Measurements from ENCODE around the gene ABHD12. TPM values are rescaled to one million over a fixed set of nuclear protein-coding genes. Genes with fewer than 3 reads are reported as not detected.
A peak's percentile ranks its signal among the peaks of the same experiment; 100 is the strongest.

ABHD12 gene
- total and polyA plus RNA-seq, 3 experiments from 2014 or later = 27.3 to 35.0 (median 27.6) TPM

GRCh38 chr20:25288291-25289181, 102.1 kb downstream of the ABHD12 start:
- Histone ChIP-seq H3K27ac (ENCODE audit: low read depth, low read length) (no peak overlapping the region), H3K36me3 (ENCODE audit: insufficient read depth, low read length) (no peaks in the 10 kb centered on the region), H3K4me1 (ENCODE audit: insufficient read depth, low read length) (no peaks in the 10 kb centered on the region), H3K27me3 (ENCODE audit: insufficient read depth, low read length, poor library complexity, severe bottlenecking) (no peaks in the 10 kb centered on the region), H3K4me3 (ENCODE audit: low read length) (no peak overlapping the region), H3K9me3 (ENCODE audit: low read length) (no peaks in the 10 kb centered on the region)
- POLR2A ChIA-PET = no interaction called here
- Mint-ChIP-seq H3K27ac (peak overlapping the region in 1 of 8 donors; percentile 84), H3K27me3 (no peaks in the 10 kb centered on the region), H3K4me3 (no peak overlapping the region), H3K4me1 (peaks cover 0 to 2% (median 0%) of the 10 kb centered on the region in 3 donors), H3K36me3 (peaks cover 7 to 81% (median 10%) of the 10 kb centered on the region in 3 donors), H3K9me3 (no peaks in the 10 kb centered on the region)
- CTCF ChIA-PET = no interaction called here
- no peak for DNase-seq

- Mint-ChIP-seq H3K36me3 (peaks cover 7 to 81% (median 10%) of the 10 kb centered on the region in 3 donors), H3K4me1 (no peaks in the 10 kb centered on the region), H3K9me3 (no peaks in the 10 kb centered on the region), H3K27ac (peak overlapping the region in 2 of 8 donors; percentile 36 to 47), H3K4me3 (no peak overlapping the region), H3K27me3 (no peaks in the 10 kb centered on the region)
- no peak overlapping the region for H3K27ac ChIP-seq (ENCODE audit: low read depth, low read length)
- no peak overlapping the region for H3K4me3 ChIP-seq (ENCODE audit: low read length)
- no peaks in the 10 kb centered on the region for H3K27me3 ChIP-seq (ENCODE audit: insufficient read depth, low read length, poor library complexity, severe bottlenecking)
- H3K9me3 ChIP-seq (ENCODE audit: low read length) = no peaks in the 10 kb centered on the region
- CTCF ChIA-PET = no interaction called here
- peak in 1 of 5 donors; percentile 30 for DNase-seq
- H3K36me3 ChIP-seq (ENCODE audit: insufficient read depth, low read length) = no peaks in the 10 kb centered on the region
- H3K4me1 ChIP-seq (ENCODE audit: insufficient read depth, low read length) = no peaks in the 10 kb centered on the region
- POLR2A ChIA-PET = no interaction called here
Measured at GRCh38 chr20:25287631-25288290, 102.9 kb downstream of the ABHD12 start.

GRCh38 chr20:25286917-25287316, 103.7 kb downstream of the ABHD12 start:
- Mint-ChIP-seq H3K27me3 (no peaks in the 10 kb centered on the region), H3K4me3 (no peak overlapping the region), H3K4me1 (no peaks in the 10 kb centered on the region), H3K36me3 (peaks cover 7 to 86% (median 10%) of the 10 kb centered on the region in 3 donors), H3K9me3 (no peaks in the 10 kb centered on the region), H3K27ac (peak overlapping the region in 3 of 8 donors; percentile 17 to 58 (median 57))
- CTCF ChIA-PET = no interaction called here
- DNase-seq = peak in 1 of 5 donors; percentile 35
- H3K4me1 ChIP-seq (ENCODE audit: insufficient read depth, low read length) = no peaks in the 10 kb centered on the region
- no peak overlapping the region for H3K27ac ChIP-seq (ENCODE audit: low read depth, low read length)
- H3K27me3 ChIP-seq (ENCODE audit: insufficient read depth, low read length, poor library complexity, severe bottlenecking) = no peaks in the 10 kb centered on the region
- no peak overlapping the region for H3K4me3 ChIP-seq (ENCODE audit: low read length)
- POLR2A ChIA-PET = no interaction called here
- no peaks in the 10 kb centered on the region for H3K36me3 ChIP-seq (ENCODE audit: insufficient read depth, low read length)
- no peaks in the 10 kb centered on the region for H3K9me3 ChIP-seq (ENCODE audit: low read length)

DNA sequence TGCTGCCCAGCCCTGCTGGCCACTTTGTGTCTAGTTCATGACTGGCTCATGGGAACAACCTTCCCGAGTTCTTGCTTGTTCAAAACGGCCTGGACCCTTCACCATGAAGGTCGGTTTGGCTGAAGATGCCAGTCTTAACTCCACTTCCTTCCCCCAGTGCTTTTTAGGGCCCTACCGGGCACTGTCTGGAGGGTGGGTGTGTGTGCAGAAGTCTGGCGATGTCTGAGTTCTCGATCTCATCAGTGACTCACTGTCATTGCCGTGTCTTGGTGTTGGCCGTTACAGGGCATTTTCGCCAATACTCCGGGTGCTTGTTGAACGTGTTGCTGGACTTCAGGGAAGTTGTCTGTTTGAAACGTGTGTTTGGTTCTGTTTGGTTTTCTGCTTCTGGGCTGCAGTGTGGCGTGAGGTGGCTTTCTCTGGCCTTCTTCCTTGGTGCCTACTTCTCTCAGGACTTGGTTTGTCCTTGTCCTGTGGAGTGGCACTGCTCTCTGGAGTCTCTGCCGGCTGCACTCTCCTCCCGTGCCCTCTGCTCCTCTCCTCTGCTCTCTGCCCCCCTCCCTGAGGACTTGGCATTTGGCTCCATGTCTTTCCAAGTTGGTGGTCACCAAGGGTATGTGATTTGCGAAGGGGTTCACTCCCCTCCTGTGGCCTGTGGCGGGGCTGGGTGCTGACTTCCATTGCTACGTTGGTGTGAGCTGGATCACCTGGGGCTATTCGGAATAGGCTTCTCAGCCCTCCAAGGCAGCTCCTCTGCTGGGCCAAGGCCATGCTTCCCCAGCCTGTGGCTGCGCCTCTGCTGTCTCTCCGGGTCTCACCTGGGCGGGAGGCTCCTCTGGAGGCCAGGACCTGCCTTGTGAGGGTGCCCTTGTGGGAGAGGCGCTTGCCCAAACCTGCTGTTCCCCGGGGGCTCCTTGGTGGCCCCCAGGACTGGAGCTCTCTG, 104.5 kb downstream of the ABHD12 start:
- no peak overlapping the region for H3K27ac ChIP-seq (ENCODE audit: low read depth, low read length)
- no peaks in the 10 kb centered on the region for H3K36me3 ChIP-seq (ENCODE audit: insufficient read depth, low read length)
- Mint-ChIP-seq H3K4me1 (no peaks in the 10 kb centered on the region), H3K9me3 (no peaks in the 10 kb centered on the region), H3K4me3 (no peak overlapping the region), H3K27me3 (no peaks in the 10 kb centered on the region), H3K27ac (peak overlapping the region in 4 of 8 donors; percentile 4 to 85 (median 46)), H3K36me3 (peaks cover 7 to 84% (median 10%) of the 10 kb centered on the region in 3 donors)
- POLR2A ChIA-PET = no interaction called here
- H3K4me3 ChIP-seq (ENCODE audit: low read length) = no peak overlapping the region
- DNase-seq = peak in 1 of 5 donors; percentile 29
- CTCF ChIA-PET = no interaction called here
- H3K27me3 ChIP-seq (ENCODE audit: insufficient read depth, low read length, poor library complexity, severe bottlenecking) = no peaks in the 10 kb centered on the region
- no peaks in the 10 kb centered on the region for H3K4me1 ChIP-seq (ENCODE audit: insufficient read depth, low read length)
- H3K9me3 ChIP-seq (ENCODE audit: low read length) = no peaks in the 10 kb centered on the region

DNA sequence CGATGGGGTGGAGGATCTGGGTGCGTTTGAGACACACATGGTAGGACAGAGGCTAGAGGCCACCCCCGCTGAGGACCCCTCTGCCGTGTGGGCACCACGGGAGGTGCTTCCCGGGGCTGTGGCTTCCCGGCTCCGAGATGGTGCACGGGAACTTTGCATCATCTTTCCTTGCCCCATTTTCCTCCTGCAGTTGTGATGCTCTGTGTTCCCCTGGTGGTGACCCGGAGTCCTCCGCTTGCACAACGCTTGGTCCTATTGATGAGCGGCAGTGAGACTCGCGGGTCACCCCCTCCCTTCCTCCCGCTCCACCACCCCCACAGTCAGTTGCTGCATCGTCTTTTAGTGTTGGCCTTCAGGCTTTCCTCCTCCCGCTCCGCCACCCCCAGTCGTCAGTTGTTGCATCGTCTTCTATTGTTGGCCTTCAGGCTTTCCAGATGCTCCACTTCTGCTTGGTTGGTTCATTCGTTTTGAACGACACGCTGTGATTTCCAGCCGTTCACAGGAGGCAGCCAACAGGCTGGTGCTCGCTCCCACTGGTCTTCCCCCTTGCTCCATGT, 105.5 kb downstream of the ABHD12 start:
- Mint-ChIP-seq H3K4me1 (no peaks in the 10 kb centered on the region), H3K9me3 (no peaks in the 10 kb centered on the region), H3K36me3 (peaks cover 7 to 89% (median 10%) of the 10 kb centered on the region in 3 donors), H3K27ac (peak overlapping the region in 2 of 8 donors; percentile 58 to 68), H3K4me3 (no peak overlapping the region), H3K27me3 (no peaks in the 10 kb centered on the region)
- no peaks in the 10 kb centered on the region for H3K27me3 ChIP-seq (ENCODE audit: insufficient read depth, low read length, poor library complexity, severe bottlenecking)
- peak in 1 of 5 donors; percentile 33 for DNase-seq
- POLR2A ChIA-PET = no interaction called here
- H3K36me3 ChIP-seq (ENCODE audit: insufficient read depth, low read length) = no peaks in the 10 kb centered on the region
- no peak overlapping the region for H3K4me3 ChIP-seq (ENCODE audit: low read length)
- CTCF ChIA-PET = no interaction called here
- H3K4me1 ChIP-seq (ENCODE audit: insufficient read depth, low read length) = no peaks in the 10 kb centered on the region
- H3K9me3 ChIP-seq (ENCODE audit: low read length) = no peaks in the 10 kb centered on the region
- no peak overlapping the region for H3K27ac ChIP-seq (ENCODE audit: low read depth, low read length)

- no peaks in the 10 kb centered on the region for H3K4me1 ChIP-seq (ENCODE audit: insufficient read depth, low read length)
- Mint-ChIP-seq H3K4me3 (no peak overlapping the region), H3K27me3 (no peaks in the 10 kb centered on the region), H3K9me3 (no peaks in the 10 kb centered on the region), H3K4me1 (no peaks in the 10 kb centered on the region), H3K27ac (peak overlapping the region in 1 of 8 donors; percentile 19), H3K36me3 (peaks cover 7 to 89% (median 13%) of the 10 kb centered on the region in 3 donors)
- no peaks in the 10 kb centered on the region for H3K27me3 ChIP-seq (ENCODE audit: insufficient read depth, low read length, poor library complexity, severe bottlenecking)
- ChIA-PET POLR2A (no interaction called here), CTCF (no interaction called here)
- no peak overlapping the region for H3K27ac ChIP-seq (ENCODE audit: low read depth, low read length)
- H3K4me3 ChIP-seq (ENCODE audit: low read length) = no peak overlapping the region
- no peaks in the 10 kb centered on the region for H3K9me3 ChIP-seq (ENCODE audit: low read length)
- DNase-seq = peak in 1 of 5 donors; percentile 5
- H3K36me3 ChIP-seq (ENCODE audit: insufficient read depth, low read length) = no peaks in the 10 kb centered on the region
Measured at GRCh38 chr20:25284131-25284601, 106.5 kb downstream of the ABHD12 start.

DNA sequence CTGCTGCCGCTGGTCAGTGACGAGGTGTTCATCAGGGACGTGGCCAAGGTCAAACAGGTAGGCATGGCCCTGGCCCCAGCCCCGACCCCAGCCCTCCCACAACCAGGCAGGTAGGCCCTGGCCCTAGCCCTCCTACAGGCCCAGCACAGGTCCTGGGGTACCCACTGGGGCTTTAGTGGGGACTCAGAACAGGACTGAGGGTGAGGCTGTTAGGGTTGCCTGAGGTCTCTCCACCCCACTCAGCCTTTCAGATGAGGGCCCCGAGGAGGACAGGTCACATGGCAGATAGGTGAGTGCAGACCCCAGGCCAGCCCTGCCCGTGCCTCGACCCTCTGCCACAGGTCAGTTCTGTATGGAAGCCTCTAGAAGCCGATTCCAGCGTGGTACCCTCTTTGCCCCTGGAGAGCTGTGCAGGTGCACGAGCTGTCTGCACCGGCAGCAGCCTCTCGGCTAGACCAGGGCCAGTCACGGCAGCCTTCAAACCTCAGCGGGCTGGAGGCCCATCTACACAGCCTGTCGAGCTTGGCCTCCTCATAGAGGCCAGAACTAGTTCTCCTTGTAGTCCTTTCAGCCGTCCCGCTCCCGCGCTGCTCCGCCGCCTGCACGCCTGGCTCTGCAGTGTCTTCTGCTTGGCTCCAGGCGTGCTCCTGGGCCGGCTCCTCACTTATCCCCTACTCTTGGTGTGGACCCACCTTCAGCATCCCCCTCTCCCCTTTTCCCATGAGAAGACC, 107.2 kb downstream of the ABHD12 start:
- Mint-ChIP-seq H3K27ac (no peak overlapping the region), H3K9me3 (no peaks in the 10 kb centered on the region), H3K36me3 (peaks cover 7 to 89% (median 15%) of the 10 kb centered on the region in 3 donors), H3K4me3 (no peak overlapping the region), H3K27me3 (no peaks in the 10 kb centered on the region), H3K4me1 (no peaks in the 10 kb centered on the region)
- no peak overlapping the region for H3K4me3 ChIP-seq (ENCODE audit: low read length)
- H3K27ac ChIP-seq (ENCODE audit: low read depth, low read length) = no peak overlapping the region
- CTCF ChIA-PET = no interaction called here
- POLR2A ChIA-PET = no interaction called here
- no peaks in the 10 kb centered on the region for H3K9me3 ChIP-seq (ENCODE audit: low read length)
- H3K4me1 ChIP-seq (ENCODE audit: insufficient read depth, low read length) = no peaks in the 10 kb centered on the region
- H3K36me3 ChIP-seq (ENCODE audit: insufficient read depth, low read length) = no peaks in the 10 kb centered on the region
- no peaks in the 10 kb centered on the region for H3K27me3 ChIP-seq (ENCODE audit: insufficient read depth, low read length, poor library complexity, severe bottlenecking)
- DNase-seq = peak in 1 of 5 donors; percentile 36

All from CD8-positive, alpha-beta memory T cell (primary cell).